ENCODE results near the gene ERMN. TPM values are rescaled to one million over a fixed set of nuclear protein-coding genes. Genes with fewer than 3 reads are reported as not detected.

The ERMN gene
- total RNA-seq, 6 experiments from 2014 or later = 1.3 TPM; not detected in 5

- peaks cover 0 to 5% (median 0%) of the 10 kb centered on the region in 4 donors for H3K4me1 ChIP-seq
- no peaks in the 10 kb centered on the region for H3K27me3 ChIP-seq
- TF ChIP-seq CTCF (IDR thresholded peaks at IDR 0.05) (no peak), POLR2A (IDR thresholded peaks at IDR 0.05) (no peak)
- no peaks in the 10 kb centered on the region for H3K36me3 ChIP-seq
- H3K4me3 ChIP-seq = no peak overlapping the region
- DNase-seq (no peak), ATAC-seq (no peak)
- no peaks in the 10 kb centered on the region for H3K9me3 ChIP-seq
- intact Hi-C loops (cut with DNase I) = no loop called here
- no peak overlapping the region for H3K27ac ChIP-seq
- WGBS (ENCODE audit: insufficient coverage, low coverage, low lambda C conversion rate, missing lambda C conversion rate) = 67% methylated on average over 3 of the region's 3 CpGs
These were observed 1.6 kb upstream of the ERMN start for GRCh38 chr2:157327200-157327599.

GRCh38 chr2:157326698-157327097 is 1.1 kb upstream of the ERMN start:
- no peak for ATAC-seq
- Histone ChIP-seq H3K27ac (no peak overlapping the region), H3K27me3 (no peaks in the 10 kb centered on the region), H3K9me3 (no peaks in the 10 kb centered on the region), H3K36me3 (no peaks in the 10 kb centered on the region), H3K4me3 (no peak overlapping the region), H3K4me1 (peaks cover 0 to 5% (median 0%) of the 10 kb centered on the region in 4 donors)
- no peak for DNase-seq
- intact Hi-C loops (cut with DNase I) = no loop called here
- TF ChIP-seq CTCF (IDR thresholded peaks at IDR 0.05) (no peak), POLR2A (IDR thresholded peaks at IDR 0.05) (no peak)
- 69% methylated on average over 3 of the region's 3 CpGs for WGBS (ENCODE audit: insufficient coverage, low coverage, low lambda C conversion rate, missing lambda C conversion rate)

- no peak for ATAC-seq
- Histone ChIP-seq H3K9me3 (no peaks in the 10 kb centered on the region), H3K36me3 (no peaks in the 10 kb centered on the region), H3K27me3 (no peaks in the 10 kb centered on the region), H3K4me1 (no peaks in the 10 kb centered on the region), H3K27ac (no peak overlapping the region), H3K4me3 (no peak overlapping the region)
- intact Hi-C loops (cut with DNase I) = no loop called here
- DNase-seq = no peak
- no peak for TF ChIP-seq CTCF (IDR thresholded peaks at IDR 0.05)
- TF ChIP-seq POLR2A (IDR thresholded peaks at IDR 0.05) = no peak
- WGBS (ENCODE audit: insufficient coverage, low coverage, low lambda C conversion rate, missing lambda C conversion rate) = 80% methylated on average over 2 of the region's 2 CpGs
These were observed 1.2 kb downstream of the ERMN start for GRCh38 chr2:157324331-157324843.

- no peak overlapping the region for H3K4me3 ChIP-seq
- ATAC-seq (no peak), DNase-seq (no peak)
- H3K27me3 ChIP-seq = no peaks in the 10 kb centered on the region
- TF ChIP-seq CTCF (IDR thresholded peaks at IDR 0.05) (no peak), POLR2A (IDR thresholded peaks at IDR 0.05) (no peak)
- no peaks in the 10 kb centered on the region for H3K36me3 ChIP-seq
- H3K4me1 ChIP-seq = no peaks in the 10 kb centered on the region
- H3K27ac ChIP-seq = no peak overlapping the region
- intact Hi-C loops (cut with DNase I) = no loop called here
- 81% methylated on average over 4 of the region's 4 CpGs for WGBS (ENCODE audit: insufficient coverage, low coverage, low lambda C conversion rate, missing lambda C conversion rate)
- no peaks in the 10 kb centered on the region for H3K9me3 ChIP-seq
These were observed 3.2 kb downstream of the ERMN start for GRCh38 chr2:157322432-157322831.

GRCh38 chr2:157321466-157321865 is 4.2 kb downstream of the ERMN start:
- H3K36me3 ChIP-seq = no peaks in the 10 kb centered on the region
- TF ChIP-seq POLR2A (IDR thresholded peaks at IDR 0.05) = no peak

More at GRCh38 chr2:157321466-157321865, 4.2 kb downstream of the ERMN start:
- 41% methylated on average over 2 of the region's 2 CpGs for WGBS (ENCODE audit: insufficient coverage, low coverage, low lambda C conversion rate, missing lambda C conversion rate)
- Histone ChIP-seq H3K4me3 (no peak overlapping the region), H3K9me3 (no peaks in the 10 kb centered on the region), H3K4me1 (no peaks in the 10 kb centered on the region), H3K27ac (no peak overlapping the region), H3K27me3 (no peaks in the 10 kb centered on the region)
- ATAC-seq (no peak), DNase-seq (no peak)
- intact Hi-C loops (cut with DNase I) = no loop called here
